Kasumi-1 (cell line): Measurements from ENCODE around the gene DTNBP1.

Experiments used
- DNase-seq, 2 experiments: peaks; one replicate each; lab custom pipeline; 2025; lab: John Stamatoyannopoulos, UW

DTNBP1 gene

GRCh38 chr6:15500901-15501825 lies 161.7 kb downstream of the DTNBP1 start:
- no peak for DNase-seq

GRCh38 chr6:15500078-15500740 lies 162.6 kb downstream of the DTNBP1 start:
- DNase-seq, result no peak

- no peak for DNase-seq
Measured at GRCh38 chr6:15499591-15499990, 163.2 kb downstream of the DTNBP1 start.

GRCh38 chr6:15499125-15499524 lies 163.7 kb downstream of the DTNBP1 start:
- DNase-seq, result no peak

- no peak for DNase-seq
Measured at GRCh38 chr6:15498640-15499039, 164.2 kb downstream of the DTNBP1 start.

GRCh38 chr6:15496345-15497131 lies 166.3 kb downstream of the DTNBP1 start:
- DNase-seq, result no peak

GRCh38 chr6:15495375-15495901 lies 167.4 kb downstream of the DTNBP1 start:
- DNase-seq, result no peak

- DNase-seq, result no peak
Measured at GRCh38 chr6:15493437-15494168, 169.2 kb downstream of the DTNBP1 start.

- DNase-seq, result no peak
Measured at GRCh38 chr6:15491986-15492269, 170.9 kb downstream of the DTNBP1 start.

- DNase-seq, result peak; percentile 51 to 59
Measured at GRCh38 chr6:15491255-15491985, 171.4 kb downstream of the DTNBP1 start.

- DNase-seq, result no peak
Measured at GRCh38 chr6:15490242-15491100, 172.4 kb downstream of the DTNBP1 start.

- no peak for DNase-seq
Measured at GRCh38 chr6:15489261-15489962, 173.4 kb downstream of the DTNBP1 start.

- DNase-seq, result no peak
Measured at GRCh38 chr6:15487262-15487661, 175.6 kb downstream of the DTNBP1 start.

GRCh38 chr6:15485936-15486335 lies 176.9 kb downstream of the DTNBP1 start:
- DNase-seq, result no peak

- no peak for DNase-seq
Measured at GRCh38 chr6:15484821-15485220, 178.0 kb downstream of the DTNBP1 start.

- DNase-seq, result no peak
Measured at GRCh38 chr6:15484140-15484539, 178.7 kb downstream of the DTNBP1 start.

GRCh38 chr6:15483060-15483459 lies 179.8 kb downstream of the DTNBP1 start:
- no peak for DNase-seq

GRCh38 chr6:15481390-15482291 lies 181.2 kb downstream of the DTNBP1 start:
- no peak for DNase-seq
